Endothelial cell of umbilical vein (primary cell): Measurements from ENCODE around the gene VAV2. TPM values are rescaled to one million over a fixed set of nuclear protein-coding genes. Genes with fewer than 3 reads are reported as not detected.

ENCODE experiments used
- BruUV-seq: library from RNA; stranded (reverse); fragments of 400-500 nt; replicated peaks from 2 replicates; lab custom pipeline; 2021; lab: Mats Ljungman, UMichigan
- CTCF ChIA-PET: fragments of 300-600, 350-600 bp; sonication (Branson Sonifier 250); formaldehyde crosslinking; loops from one replicate; lab custom pipeline; 2021; ENCODE audit warnings: antibody characterized with exemption, inconsistent platforms; lab: Charles Lee
- POLR2A ChIA-PET: fragments of 300-600, 350-600 bp; sonication (Branson Sonifier 250); formaldehyde crosslinking; loops from one replicate; lab custom pipeline; 2021; ENCODE audit warnings: antibody characterized with exemption, inconsistent platforms; lab: Charles Lee
- DNase-seq: peaks from one replicate; pipeline ENCODE4 v3.0.0-alpha.2; 2011; ENCODE audit warnings: low read depth, low spot score
- FAIRE-seq: peaks from 2 replicates; lab custom pipeline; 2011; peaks lifted over from hg19 to GRCh38; lab: Jason Lieb, UNC
- H2AFZ ChIP-seq: 2 replicates; pipeline ENCODE4 v1.6.0; 2012; ENCODE audit warnings: low read depth, low read length, control low read depth, inconsistent platforms
- H3K27ac ChIP-seq: 2 replicates; pipeline ENCODE4 v1.5.1; 2011; ENCODE audit warnings: low read depth, mild to moderate bottlenecking, control low read depth, low read length, moderate library complexity; ENCODE audit not compliant: insufficient read depth
- H3K27me3 ChIP-seq, 2 experiments: 2 replicates each; pipeline versions ENCODE4 v1.6.0 to v1.6.1; 2011; ENCODE audit warnings: low read length in 2 of 2, mixed read lengths in 1 of 2; ENCODE audit not compliant: control insufficient read depth in 2 of 2, insufficient read depth in 2 of 2
- H3K36me3 ChIP-seq, 2 experiments: 2 replicates in 1 of 2; 3 replicates in 1 of 2; pipeline ENCODE4 v1.5.1; 2011; ENCODE audit warnings: low read length in 2 of 2, mild to moderate bottlenecking in 1 of 2, moderate library complexity in 1 of 2; ENCODE audit not compliant: control insufficient read depth in 2 of 2, insufficient read depth in 2 of 2; ENCODE audit errors: extremely low read depth in 1 of 2
- H3K4me1 ChIP-seq: 3 replicates; pipeline ENCODE4 v1.5.1; 2011; ENCODE audit warnings: mild to moderate bottlenecking, low read length; ENCODE audit not compliant: control insufficient read depth, insufficient read depth; ENCODE audit errors: extremely low read depth
- H3K4me2 ChIP-seq: 2 replicates; pipeline ENCODE4 v1.6.1; 2011; ENCODE audit warnings: low read length, control low read depth, mixed read lengths; ENCODE audit not compliant: insufficient read depth
- H3K4me3 ChIP-seq, 3 experiments: fragments of 200-600 bp in 1 of 3; sonication (generic), shearing (Covaris generic) in 1 of 3; replicated peaks in 1 of 3; 2 replicates each; pipeline ENCODE4 v1.5.1; 2011 to 2016; ENCODE audit warnings: control low read depth in 3 of 3, low read length in 3 of 3, mild to moderate bottlenecking in 2 of 3, inconsistent platforms in 1 of 3, low read depth in 1 of 3, moderate library complexity in 1 of 3; ENCODE audit not compliant: insufficient read depth in 1 of 3
- H3K79me2 ChIP-seq: 2 replicates; pipeline ENCODE4 v1.6.0; 2012; ENCODE audit warnings: low read length, inconsistent platforms; ENCODE audit not compliant: control insufficient read depth, insufficient read depth
- H3K9ac ChIP-seq: replicated peaks from 2 replicates; pipeline ENCODE3; 2011; ENCODE audit warnings: low read length, control low read depth; ENCODE audit not compliant: insufficient read depth; ENCODE audit errors: extremely low read depth
- H3K9me1 ChIP-seq: replicated peaks from 3 replicates; pipeline ENCODE4 v1.6.0; 2011; ENCODE audit warnings: mild to moderate bottlenecking, low read length; ENCODE audit not compliant: control insufficient read depth, insufficient read depth; ENCODE audit errors: extremely low read depth
- H3K9me3 ChIP-seq: replicated peaks from 2 replicates; pipeline ENCODE4 v1.5.1; 2012; ENCODE audit warnings: low read length, inconsistent platforms; ENCODE audit not compliant: control insufficient read depth, insufficient read depth
- H4K20me1 ChIP-seq: replicated peaks from 2 replicates; pipeline ENCODE3; 2011; ENCODE audit warnings: mild to moderate bottlenecking, low read length; ENCODE audit not compliant: control insufficient read depth, insufficient read depth; ENCODE audit errors: extremely low read depth
- EZH2 ChIP-seq: IDR thresholded peaks from 2 replicates; pipeline ENCODE4 v1.6.1; 2012; ENCODE audit warnings: borderline replicate concordance, low read depth, mild to moderate bottlenecking, moderate library complexity, low read length, inconsistent platforms; ENCODE audit not compliant: severe bottlenecking
- FOS ChIP-seq: IDR thresholded peaks from 2 replicates; pipeline ENCODE4 v1.6.1; 2011; ENCODE audit warnings: mild to moderate bottlenecking, low read length, moderate library complexity, borderline replicate concordance; ENCODE audit not compliant: insufficient read depth
- GATA2 ChIP-seq: IDR thresholded peaks from 2 replicates; pipeline ENCODE4 v1.7.0; 2011; ENCODE audit warnings: low read depth, mild to moderate bottlenecking, moderate library complexity, mixed read lengths, low read length; ENCODE audit not compliant: insufficient read length, insufficient read depth
- JUN ChIP-seq: IDR thresholded peaks from 2 replicates; pipeline ENCODE4 v1.6.1; 2011; ENCODE audit warnings: borderline replicate concordance, low read depth; ENCODE audit not compliant: insufficient read length, insufficient read depth
- MAX ChIP-seq: IDR thresholded peaks from 2 replicates; pipeline ENCODE4 v1.6.1; 2011; ENCODE audit not compliant: insufficient read depth, insufficient read length
- MYC ChIP-seq: IDR thresholded peaks from one replicate; pipeline ENCODE4 v1.6.1; 2011; ENCODE audit warnings: mild to moderate bottlenecking, low read depth, low read length
- POLR2A ChIP-seq: IDR thresholded peaks from 2 replicates; pipeline ENCODE4 v1.6.1; 2012; ENCODE audit warnings: low read depth, mild to moderate bottlenecking, control low read depth, low read length
- POLR2AphosphoS5 ChIP-seq: IDR thresholded peaks from 2 replicates; pipeline ENCODE4 v1.6.1; 2012; ENCODE audit warnings: low read depth, mild to moderate bottlenecking, control low read depth, low read length, moderate library complexity; ENCODE audit not compliant: insufficient read depth
- dilution Hi-C: fragments of 300-500 bp; cut with MboI; formaldehyde crosslinking; loops from one replicate; pipeline ENCODE4 v1.15.0; 2019; ENCODE audit warnings: low sequenced_read_pairs; ENCODE audit not compliant: extremely low pct_ligation_motif_present
- intact Hi-C: fragments of 100-400 bp; cut with micrococcal nuclease; formaldehyde crosslinking; loops from one replicate; pipeline ENCODE4 v1.10.0; 2022
- polyA plus RNA-seq, 4 experiments: library from polyadenylated mRNA; depleted of rRNA in 3 of 4; stranded (reverse) in 3 of 4; unstranded in 1 of 4; fragments of >200 nt; gene quantifications; 2 replicates each; pipeline versions ENCODE4 v1.2.1 to v1.2.3, GENCODE V29; 2011 to 2012; ENCODE audit warnings: missing spikeins in 1 of 4
- total RNA-seq: library from RNA; stranded (reverse); gene quantifications from 2 replicates; pipeline ENCODE4 v1.2.3, GENCODE V29; 2021
- TF ChIP-seq, protein P1 (sequence below), 2 donors: IDR thresholded peaks; 1 replicate in 1 of 2; 2 replicates in 1 of 2; pipeline ENCODE4 v1.5.1; 2011; ENCODE audit warnings: low read length in 2 of 2, mild to moderate bottlenecking in 2 of 2, moderate library complexity in 2 of 2, control low read depth in 1 of 2, inconsistent platforms in 1 of 2, low read depth in 1 of 2; ENCODE audit not compliant: insufficient read depth in 1 of 2; ENCODE audit errors: extremely low read depth in 1 of 2

Gene VAV2
- total and polyA plus RNA-seq, 2 donors (not counting 3 experiments of a cell fraction or from before 2014, with no cell fraction given), result 10.6 to 30.6 TPM

DNA sequence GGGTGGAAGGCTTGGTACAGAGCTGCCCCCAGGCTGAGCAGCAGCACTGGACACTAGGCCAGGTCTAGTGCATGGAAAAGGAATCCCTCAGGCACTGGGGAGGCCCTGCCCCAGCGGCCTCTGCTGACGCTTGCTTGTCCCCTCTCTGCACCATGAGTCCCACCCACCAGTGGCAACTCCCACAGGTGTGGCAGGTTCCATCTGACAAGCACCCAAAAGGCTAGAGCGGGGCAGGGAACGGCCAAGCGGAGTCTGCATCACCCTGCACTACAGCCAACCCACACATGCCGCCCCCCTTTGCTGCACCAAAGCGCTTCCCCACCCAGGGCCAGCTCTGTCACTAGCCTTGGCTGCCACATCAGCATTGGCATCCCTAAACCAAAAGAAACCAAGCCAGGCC is 138.8 kb downstream of the VAV2 start:
- BruUV-seq, result no TSS peak
- Histone ChIP-seq H3K4me1 (peaks cover 5% of the 10 kb centered on the region), H4K20me1 (no peaks in the 10 kb centered on the region), H3K9me1 (no peaks in the 10 kb centered on the region), H3K9ac (no peak overlapping the region), H3K4me3 (no peak overlapping the region), H3K9me3 (no peaks in the 10 kb centered on the region), H3K36me3 (no peaks in the 10 kb centered on the region), H2AFZ (no peak overlapping the region), H3K4me2 (no peak overlapping the region), H3K79me2 (peaks cover 6% of the 10 kb centered on the region), H3K27ac (no peak overlapping the region), H3K27me3 (no peaks in the 10 kb centered on the region)
- POLR2A ChIA-PET, result no interaction called here
- dilution Hi-C loops (no loop called here), intact Hi-C loops (no loop called here)
- CTCF ChIA-PET, result no interaction called here
- DNase-seq (no peak), FAIRE-seq (no peak)
- TF ChIP-seq GATA2 (no peak), MYC (no peak), MAX (no peak), EZH2 (no peak), FOS (no peak), JUN (no peak), POLR2A (no peak), POLR2AphosphoS5 (no peak)
- TF ChIP-seq, protein P1, sequence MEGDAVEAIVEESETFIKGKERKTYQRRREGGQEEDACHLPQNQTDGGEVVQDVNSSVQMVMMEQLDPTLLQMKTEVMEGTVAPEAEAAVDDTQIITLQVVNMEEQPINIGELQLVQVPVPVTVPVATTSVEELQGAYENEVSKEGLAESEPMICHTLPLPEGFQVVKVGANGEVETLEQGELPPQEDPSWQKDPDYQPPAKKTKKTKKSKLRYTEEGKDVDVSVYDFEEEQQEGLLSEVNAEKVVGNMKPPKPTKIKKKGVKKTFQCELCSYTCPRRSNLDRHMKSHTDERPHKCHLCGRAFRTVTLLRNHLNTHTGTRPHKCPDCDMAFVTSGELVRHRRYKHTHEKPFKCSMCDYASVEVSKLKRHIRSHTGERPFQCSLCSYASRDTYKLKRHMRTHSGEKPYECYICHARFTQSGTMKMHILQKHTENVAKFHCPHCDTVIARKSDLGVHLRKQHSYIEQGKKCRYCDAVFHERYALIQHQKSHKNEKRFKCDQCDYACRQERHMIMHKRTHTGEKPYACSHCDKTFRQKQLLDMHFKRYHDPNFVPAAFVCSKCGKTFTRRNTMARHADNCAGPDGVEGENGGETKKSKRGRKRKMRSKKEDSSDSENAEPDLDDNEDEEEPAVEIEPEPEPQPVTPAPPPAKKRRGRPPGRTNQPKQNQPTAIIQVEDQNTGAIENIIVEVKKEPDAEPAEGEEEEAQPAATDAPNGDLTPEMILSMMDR (IDR thresholded peaks at IDR 0.05; ENCODE audit: extremely low read depth in 1 of 2, insufficient read depth in 1 of 2, low read depth in 1 of 2, low read length in 2 of 2), result no peak
